ENCODE results near the gene KIF16B. TPM values are rescaled to one million over a fixed set of nuclear protein-coding genes. Genes with fewer than 3 reads are reported as not detected.

Gene KIF16B
- total RNA-seq, 1 experiment from 2014 or later: 7.6 TPM

DNA sequence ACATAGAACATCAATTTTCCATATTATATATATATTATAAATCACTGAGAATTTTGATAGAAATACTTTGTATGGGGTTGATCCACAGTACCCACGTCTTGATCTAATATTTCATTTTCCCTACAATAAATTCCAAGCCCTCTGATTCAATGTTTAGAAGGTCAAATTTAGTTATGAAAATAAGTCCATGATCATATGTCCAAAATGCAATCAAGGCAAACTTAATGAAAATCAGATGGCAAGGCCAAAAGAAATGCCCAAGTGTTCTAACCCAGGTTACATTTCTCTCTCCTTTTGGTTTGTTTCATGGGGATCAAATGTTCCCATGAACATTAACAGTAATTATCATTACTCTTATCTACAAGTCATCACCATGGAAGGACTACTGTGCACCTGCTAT, 203.8 kb downstream of the KIF16B start:
- no peaks in the 10 kb centered on the region for H3K27me3 Mint-ChIP-seq (ENCODE audit: low read depth)
- ATAC-seq (no peak), DNase-seq (ENCODE audit: low spot score) (no peak)
- no peaks in the 10 kb centered on the region for H3K9me3 Mint-ChIP-seq
- POLR2A ChIA-PET: no interaction called here
- H3K4me1 Mint-ChIP-seq: peaks cover 11% of the 10 kb centered on the region
- H3K4me3 Mint-ChIP-seq: no peak overlapping the region
- peaks cover 24% of the 10 kb centered on the region for H3K36me3 Mint-ChIP-seq
- CTCF ChIA-PET: no interaction called here
- TF ChIP-seq, protein P1, sequence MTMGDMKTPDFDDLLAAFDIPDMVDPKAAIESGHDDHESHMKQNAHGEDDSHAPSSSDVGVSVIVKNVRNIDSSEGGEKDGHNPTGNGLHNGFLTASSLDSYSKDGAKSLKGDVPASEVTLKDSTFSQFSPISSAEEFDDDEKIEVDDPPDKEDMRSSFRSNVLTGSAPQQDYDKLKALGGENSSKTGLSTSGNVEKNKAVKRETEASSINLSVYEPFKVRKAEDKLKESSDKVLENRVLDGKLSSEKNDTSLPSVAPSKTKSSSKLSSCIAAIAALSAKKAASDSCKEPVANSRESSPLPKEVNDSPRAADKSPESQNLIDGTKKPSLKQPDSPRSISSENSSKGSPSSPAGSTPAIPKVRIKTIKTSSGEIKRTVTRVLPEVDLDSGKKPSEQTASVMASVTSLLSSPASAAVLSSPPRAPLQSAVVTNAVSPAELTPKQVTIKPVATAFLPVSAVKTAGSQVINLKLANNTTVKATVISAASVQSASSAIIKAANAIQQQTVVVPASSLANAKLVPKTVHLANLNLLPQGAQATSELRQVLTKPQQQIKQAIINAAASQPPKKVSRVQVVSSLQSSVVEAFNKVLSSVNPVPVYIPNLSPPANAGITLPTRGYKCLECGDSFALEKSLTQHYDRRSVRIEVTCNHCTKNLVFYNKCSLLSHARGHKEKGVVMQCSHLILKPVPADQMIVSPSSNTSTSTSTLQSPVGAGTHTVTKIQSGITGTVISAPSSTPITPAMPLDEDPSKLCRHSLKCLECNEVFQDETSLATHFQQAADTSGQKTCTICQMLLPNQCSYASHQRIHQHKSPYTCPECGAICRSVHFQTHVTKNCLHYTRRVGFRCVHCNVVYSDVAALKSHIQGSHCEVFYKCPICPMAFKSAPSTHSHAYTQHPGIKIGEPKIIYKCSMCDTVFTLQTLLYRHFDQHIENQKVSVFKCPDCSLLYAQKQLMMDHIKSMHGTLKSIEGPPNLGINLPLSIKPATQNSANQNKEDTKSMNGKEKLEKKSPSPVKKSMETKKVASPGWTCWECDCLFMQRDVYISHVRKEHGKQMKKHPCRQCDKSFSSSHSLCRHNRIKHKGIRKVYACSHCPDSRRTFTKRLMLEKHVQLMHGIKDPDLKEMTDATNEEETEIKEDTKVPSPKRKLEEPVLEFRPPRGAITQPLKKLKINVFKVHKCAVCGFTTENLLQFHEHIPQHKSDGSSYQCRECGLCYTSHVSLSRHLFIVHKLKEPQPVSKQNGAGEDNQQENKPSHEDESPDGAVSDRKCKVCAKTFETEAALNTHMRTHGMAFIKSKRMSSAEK (CRISPR knock-in tag; IDR thresholded peaks at IDR 0.05; ENCODE audit: borderline replicate concordance): no peak
- no peak for TF ChIP-seq KAT7 (CRISPR knock-in tag; IDR thresholded peaks at IDR 0.05; ENCODE audit: borderline replicate concordance)
- TF ChIP-seq MYBL2 (CRISPR knock-in tag; IDR thresholded peaks at IDR 0.05): no peak
- TF ChIP-seq, protein P2, sequence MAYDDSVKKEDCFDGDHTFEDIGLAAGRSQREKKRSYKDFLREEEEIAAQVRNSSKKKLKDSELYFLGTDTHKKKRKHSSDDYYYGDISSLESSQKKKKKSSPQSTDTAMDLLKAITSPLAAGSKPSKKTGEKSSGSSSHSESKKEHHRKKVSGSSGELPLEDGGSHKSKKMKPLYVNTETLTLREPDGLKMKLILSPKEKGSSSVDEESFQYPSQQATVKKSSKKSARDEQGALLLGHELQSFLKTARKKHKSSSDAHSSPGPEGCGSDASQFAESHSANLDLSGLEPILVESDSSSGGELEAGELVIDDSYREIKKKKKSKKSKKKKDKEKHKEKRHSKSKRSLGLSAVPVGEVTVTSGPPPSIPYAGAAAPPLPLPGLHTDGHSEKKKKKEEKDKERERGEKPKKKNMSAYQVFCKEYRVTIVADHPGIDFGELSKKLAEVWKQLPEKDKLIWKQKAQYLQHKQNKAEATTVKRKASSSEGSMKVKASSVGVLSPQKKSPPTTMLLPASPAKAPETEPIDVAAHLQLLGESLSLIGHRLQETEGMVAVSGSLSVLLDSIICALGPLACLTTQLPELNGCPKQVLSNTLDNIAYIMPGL (CRISPR knock-in tag; IDR thresholded peaks at IDR 0.05): no peak
- TF ChIP-seq, protein P3, sequence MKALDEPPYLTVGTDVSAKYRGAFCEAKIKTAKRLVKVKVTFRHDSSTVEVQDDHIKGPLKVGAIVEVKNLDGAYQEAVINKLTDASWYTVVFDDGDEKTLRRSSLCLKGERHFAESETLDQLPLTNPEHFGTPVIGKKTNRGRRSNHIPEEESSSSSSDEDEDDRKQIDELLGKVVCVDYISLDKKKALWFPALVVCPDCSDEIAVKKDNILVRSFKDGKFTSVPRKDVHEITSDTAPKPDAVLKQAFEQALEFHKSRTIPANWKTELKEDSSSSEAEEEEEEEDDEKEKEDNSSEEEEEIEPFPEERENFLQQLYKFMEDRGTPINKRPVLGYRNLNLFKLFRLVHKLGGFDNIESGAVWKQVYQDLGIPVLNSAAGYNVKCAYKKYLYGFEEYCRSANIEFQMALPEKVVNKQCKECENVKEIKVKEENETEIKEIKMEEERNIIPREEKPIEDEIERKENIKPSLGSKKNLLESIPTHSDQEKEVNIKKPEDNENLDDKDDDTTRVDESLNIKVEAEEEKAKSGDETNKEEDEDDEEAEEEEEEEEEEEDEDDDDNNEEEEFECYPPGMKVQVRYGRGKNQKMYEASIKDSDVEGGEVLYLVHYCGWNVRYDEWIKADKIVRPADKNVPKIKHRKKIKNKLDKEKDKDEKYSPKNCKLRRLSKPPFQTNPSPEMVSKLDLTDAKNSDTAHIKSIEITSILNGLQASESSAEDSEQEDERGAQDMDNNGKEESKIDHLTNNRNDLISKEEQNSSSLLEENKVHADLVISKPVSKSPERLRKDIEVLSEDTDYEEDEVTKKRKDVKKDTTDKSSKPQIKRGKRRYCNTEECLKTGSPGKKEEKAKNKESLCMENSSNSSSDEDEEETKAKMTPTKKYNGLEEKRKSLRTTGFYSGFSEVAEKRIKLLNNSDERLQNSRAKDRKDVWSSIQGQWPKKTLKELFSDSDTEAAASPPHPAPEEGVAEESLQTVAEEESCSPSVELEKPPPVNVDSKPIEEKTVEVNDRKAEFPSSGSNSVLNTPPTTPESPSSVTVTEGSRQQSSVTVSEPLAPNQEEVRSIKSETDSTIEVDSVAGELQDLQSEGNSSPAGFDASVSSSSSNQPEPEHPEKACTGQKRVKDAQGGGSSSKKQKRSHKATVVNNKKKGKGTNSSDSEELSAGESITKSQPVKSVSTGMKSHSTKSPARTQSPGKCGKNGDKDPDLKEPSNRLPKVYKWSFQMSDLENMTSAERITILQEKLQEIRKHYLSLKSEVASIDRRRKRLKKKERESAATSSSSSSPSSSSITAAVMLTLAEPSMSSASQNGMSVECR (CRISPR knock-in tag; IDR thresholded peaks at IDR 0.05; ENCODE audit: borderline replicate concordance): no peak
- TF ChIP-seq, protein P4, sequence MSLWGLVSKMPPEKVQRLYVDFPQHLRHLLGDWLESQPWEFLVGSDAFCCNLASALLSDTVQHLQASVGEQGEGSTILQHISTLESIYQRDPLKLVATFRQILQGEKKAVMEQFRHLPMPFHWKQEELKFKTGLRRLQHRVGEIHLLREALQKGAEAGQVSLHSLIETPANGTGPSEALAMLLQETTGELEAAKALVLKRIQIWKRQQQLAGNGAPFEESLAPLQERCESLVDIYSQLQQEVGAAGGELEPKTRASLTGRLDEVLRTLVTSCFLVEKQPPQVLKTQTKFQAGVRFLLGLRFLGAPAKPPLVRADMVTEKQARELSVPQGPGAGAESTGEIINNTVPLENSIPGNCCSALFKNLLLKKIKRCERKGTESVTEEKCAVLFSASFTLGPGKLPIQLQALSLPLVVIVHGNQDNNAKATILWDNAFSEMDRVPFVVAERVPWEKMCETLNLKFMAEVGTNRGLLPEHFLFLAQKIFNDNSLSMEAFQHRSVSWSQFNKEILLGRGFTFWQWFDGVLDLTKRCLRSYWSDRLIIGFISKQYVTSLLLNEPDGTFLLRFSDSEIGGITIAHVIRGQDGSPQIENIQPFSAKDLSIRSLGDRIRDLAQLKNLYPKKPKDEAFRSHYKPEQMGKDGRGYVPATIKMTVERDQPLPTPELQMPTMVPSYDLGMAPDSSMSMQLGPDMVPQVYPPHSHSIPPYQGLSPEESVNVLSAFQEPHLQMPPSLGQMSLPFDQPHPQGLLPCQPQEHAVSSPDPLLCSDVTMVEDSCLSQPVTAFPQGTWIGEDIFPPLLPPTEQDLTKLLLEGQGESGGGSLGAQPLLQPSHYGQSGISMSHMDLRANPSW (CRISPR knock-in tag; conservative IDR thresholded peaks at IDR 0.05; ENCODE audit: low read depth): no peak
- no peak for TF ChIP-seq EMX1 (CRISPR knock-in tag; IDR thresholded peaks at IDR 0.05)
- TF ChIP-seq RORB (CRISPR knock-in tag; IDR thresholded peaks at IDR 0.05): no peak
- TF ChIP-seq, protein P5, sequence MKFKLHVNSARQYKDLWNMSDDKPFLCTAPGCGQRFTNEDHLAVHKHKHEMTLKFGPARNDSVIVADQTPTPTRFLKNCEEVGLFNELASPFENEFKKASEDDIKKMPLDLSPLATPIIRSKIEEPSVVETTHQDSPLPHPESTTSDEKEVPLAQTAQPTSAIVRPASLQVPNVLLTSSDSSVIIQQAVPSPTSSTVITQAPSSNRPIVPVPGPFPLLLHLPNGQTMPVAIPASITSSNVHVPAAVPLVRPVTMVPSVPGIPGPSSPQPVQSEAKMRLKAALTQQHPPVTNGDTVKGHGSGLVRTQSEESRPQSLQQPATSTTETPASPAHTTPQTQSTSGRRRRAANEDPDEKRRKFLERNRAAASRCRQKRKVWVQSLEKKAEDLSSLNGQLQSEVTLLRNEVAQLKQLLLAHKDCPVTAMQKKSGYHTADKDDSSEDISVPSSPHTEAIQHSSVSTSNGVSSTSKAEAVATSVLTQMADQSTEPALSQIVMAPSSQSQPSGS (CRISPR knock-in tag; IDR thresholded peaks at IDR 0.05; ENCODE audit: borderline replicate concordance, low read depth): no peak
- no peak for TF ChIP-seq JUN (CRISPR knock-in tag; IDR thresholded peaks at IDR 0.05)
- TF ChIP-seq, protein P6, sequence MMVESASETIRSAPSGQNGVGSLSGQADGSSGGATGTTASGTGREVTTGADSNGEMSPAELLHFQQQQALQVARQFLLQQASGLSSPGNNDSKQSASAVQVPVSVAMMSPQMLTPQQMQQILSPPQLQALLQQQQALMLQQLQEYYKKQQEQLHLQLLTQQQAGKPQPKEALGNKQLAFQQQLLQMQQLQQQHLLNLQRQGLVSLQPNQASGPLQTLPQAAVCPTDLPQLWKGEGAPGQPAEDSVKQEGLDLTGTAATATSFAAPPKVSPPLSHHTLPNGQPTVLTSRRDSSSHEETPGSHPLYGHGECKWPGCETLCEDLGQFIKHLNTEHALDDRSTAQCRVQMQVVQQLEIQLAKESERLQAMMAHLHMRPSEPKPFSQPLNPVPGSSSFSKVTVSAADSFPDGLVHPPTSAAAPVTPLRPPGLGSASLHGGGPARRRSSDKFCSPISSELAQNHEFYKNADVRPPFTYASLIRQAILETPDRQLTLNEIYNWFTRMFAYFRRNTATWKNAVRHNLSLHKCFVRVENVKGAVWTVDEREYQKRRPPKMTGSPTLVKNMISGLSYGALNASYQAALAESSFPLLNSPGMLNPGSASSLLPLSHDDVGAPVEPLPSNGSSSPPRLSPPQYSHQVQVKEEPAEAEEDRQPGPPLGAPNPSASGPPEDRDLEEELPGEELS (CRISPR knock-in tag; IDR thresholded peaks at IDR 0.05): no peak
- TF ChIP-seq, protein P7, sequence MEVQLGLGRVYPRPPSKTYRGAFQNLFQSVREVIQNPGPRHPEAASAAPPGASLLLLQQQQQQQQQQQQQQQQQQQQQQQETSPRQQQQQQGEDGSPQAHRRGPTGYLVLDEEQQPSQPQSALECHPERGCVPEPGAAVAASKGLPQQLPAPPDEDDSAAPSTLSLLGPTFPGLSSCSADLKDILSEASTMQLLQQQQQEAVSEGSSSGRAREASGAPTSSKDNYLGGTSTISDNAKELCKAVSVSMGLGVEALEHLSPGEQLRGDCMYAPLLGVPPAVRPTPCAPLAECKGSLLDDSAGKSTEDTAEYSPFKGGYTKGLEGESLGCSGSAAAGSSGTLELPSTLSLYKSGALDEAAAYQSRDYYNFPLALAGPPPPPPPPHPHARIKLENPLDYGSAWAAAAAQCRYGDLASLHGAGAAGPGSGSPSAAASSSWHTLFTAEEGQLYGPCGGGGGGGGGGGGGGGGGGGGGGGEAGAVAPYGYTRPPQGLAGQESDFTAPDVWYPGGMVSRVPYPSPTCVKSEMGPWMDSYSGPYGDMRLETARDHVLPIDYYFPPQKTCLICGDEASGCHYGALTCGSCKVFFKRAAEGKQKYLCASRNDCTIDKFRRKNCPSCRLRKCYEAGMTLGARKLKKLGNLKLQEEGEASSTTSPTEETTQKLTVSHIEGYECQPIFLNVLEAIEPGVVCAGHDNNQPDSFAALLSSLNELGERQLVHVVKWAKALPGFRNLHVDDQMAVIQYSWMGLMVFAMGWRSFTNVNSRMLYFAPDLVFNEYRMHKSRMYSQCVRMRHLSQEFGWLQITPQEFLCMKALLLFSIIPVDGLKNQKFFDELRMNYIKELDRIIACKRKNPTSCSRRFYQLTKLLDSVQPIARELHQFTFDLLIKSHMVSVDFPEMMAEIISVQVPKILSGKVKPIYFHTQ (CRISPR knock-in tag; IDR thresholded peaks at IDR 0.05): no peak
- TF ChIP-seq, protein P8, sequence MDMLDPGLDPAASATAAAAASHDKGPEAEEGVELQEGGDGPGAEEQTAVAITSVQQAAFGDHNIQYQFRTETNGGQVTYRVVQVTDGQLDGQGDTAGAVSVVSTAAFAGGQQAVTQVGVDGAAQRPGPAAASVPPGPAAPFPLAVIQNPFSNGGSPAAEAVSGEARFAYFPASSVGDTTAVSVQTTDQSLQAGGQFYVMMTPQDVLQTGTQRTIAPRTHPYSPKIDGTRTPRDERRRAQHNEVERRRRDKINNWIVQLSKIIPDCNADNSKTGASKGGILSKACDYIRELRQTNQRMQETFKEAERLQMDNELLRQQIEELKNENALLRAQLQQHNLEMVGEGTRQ (CRISPR knock-in tag; IDR thresholded peaks at IDR 0.05): no peak
- TF ChIP-seq, protein P9, sequence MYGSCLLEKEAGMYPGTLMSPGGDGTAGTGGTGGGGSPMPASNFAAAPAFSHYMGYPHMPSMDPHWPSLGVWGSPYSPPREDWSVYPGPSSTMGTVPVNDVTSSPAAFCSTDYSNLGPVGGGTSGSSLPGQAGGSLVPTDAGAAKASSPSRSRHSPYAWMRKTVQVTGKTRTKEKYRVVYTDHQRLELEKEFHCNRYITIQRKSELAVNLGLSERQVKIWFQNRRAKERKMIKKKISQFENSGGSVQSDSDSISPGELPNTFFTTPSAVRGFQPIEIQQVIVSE (CRISPR knock-in tag; IDR thresholded peaks at IDR 0.05; ENCODE audit: borderline replicate concordance): no peak
- H3K27ac Mint-ChIP-seq: no peak overlapping the region

Data from WTC11 (cell line).